Subcutaneous abdominal adipose tissue (tissue), 5 donors: ENCODE data around the gene FAM171A1.

ENCODE experiments used
- H3K27ac ChIP-seq: one replicate; pipeline ENCODE4 v1.7.0; 2013; ENCODE audit warnings: low read depth, mild to moderate bottlenecking, inconsistent platforms, low read length, moderate library complexity
- H3K27me3 ChIP-seq, 5 donors: one replicate each; pipeline ENCODE4 v1.7.0; 2013; ENCODE audit warnings: low read length in 5 of 5, inconsistent platforms in 1 of 5; ENCODE audit not compliant: control insufficient read depth in 5 of 5, insufficient read depth in 4 of 5
- H3K36me3 ChIP-seq, 5 donors: one replicate each; pipeline ENCODE4 v1.7.0; 2013; ENCODE audit warnings: low read length in 5 of 5; ENCODE audit not compliant: control insufficient read depth in 5 of 5, insufficient read depth in 5 of 5
- H3K4me1 ChIP-seq, 5 donors: one replicate each; pipeline ENCODE4 v1.7.0; 2013; ENCODE audit warnings: low read length in 5 of 5, mild to moderate bottlenecking in 3 of 5, moderate library complexity in 1 of 5; ENCODE audit not compliant: control insufficient read depth in 5 of 5, insufficient read depth in 5 of 5
- H3K4me3 ChIP-seq, 5 donors: one replicate each; pipeline ENCODE4 v1.7.0; 2013; ENCODE audit warnings: low read length in 5 of 5, low read depth in 1 of 5
- H3K9ac ChIP-seq, 5 donors: one replicate each; pipeline ENCODE4 v1.7.0; 2013; ENCODE audit warnings: low read length in 5 of 5, mild to moderate bottlenecking in 4 of 5, moderate library complexity in 3 of 5
- H3K9me3 ChIP-seq, 5 donors: one replicate each; pipeline ENCODE4 v1.7.0; 2013; ENCODE audit warnings: low read length in 5 of 5; ENCODE audit not compliant: control insufficient read depth in 5 of 5
- donor health status: healthy.
- donor health status: healthy.
- donor health status: healthy.
- donor health status: healthy.
- donor health status: healthy.

FAM171A1 gene

DNA sequence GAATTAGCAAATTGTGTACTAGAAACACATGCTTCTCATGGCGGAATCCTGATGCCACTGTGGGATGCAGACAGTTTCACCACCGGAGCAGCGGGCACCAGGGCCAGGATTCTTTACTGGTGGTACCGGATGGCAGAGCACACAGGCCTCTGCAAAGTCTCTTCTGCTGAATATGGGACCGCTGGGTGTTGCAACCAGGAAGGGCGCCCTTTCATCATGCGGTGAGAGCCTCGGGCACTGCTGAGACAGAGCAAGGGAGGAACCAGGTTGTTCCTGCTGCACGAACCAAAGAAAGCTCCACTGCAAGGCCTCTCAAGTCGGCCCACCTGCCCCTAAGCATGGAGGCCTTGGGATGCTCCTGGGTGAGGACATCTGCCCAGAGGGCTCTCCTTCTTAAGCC, 145.6 kb downstream of the FAM171A1 start:
- Histone ChIP-seq H3K27ac (no peak overlapping the region), H3K4me3 (no peak overlapping the region)

GRCh38 chr10:15224948-15225347, 146.1 kb downstream of the FAM171A1 start:
- peaks cover 0 to 18% (median 14%) of the 10 kb centered on the region in 5 donors for H3K4me1 ChIP-seq
- H3K9me3 ChIP-seq, result no peaks in the 10 kb centered on the region
- H3K4me3 ChIP-seq, result no peak overlapping the region
- H3K36me3 ChIP-seq, result no peaks in the 10 kb centered on the region
- H3K27ac ChIP-seq, result peak overlapping the region; percentile 76
- no peaks in the 10 kb centered on the region for H3K27me3 ChIP-seq
- peak overlapping the region in 2 of 5 donors; percentile 13 to 55 for H3K9ac ChIP-seq

More for the DNA sequence above, 145.6 kb downstream of the FAM171A1 start:
- Histone ChIP-seq H3K27me3 (no peaks in the 10 kb centered on the region), H3K9ac (peak overlapping the region in 1 of 5 donors; percentile 13), H3K36me3 (no peaks in the 10 kb centered on the region), H3K9me3 (no peaks in the 10 kb centered on the region), H3K4me1 (peaks cover 0 to 18% (median 14%) of the 10 kb centered on the region in 5 donors)

- Histone ChIP-seq H3K27me3 (no peaks in the 10 kb centered on the region), H3K4me3 (no peak overlapping the region), H3K36me3 (peaks cover 0 to 2% (median 0%) of the 10 kb centered on the region in 5 donors), H3K27ac (no peak overlapping the region), H3K9me3 (no peaks in the 10 kb centered on the region), H3K4me1 (peaks cover 0 to 18% (median 14%) of the 10 kb centered on the region in 5 donors), H3K9ac (no peak overlapping the region)
These were observed 147.9 kb downstream of the FAM171A1 start for GRCh38 chr10:15223174-15223573.

- H3K9me3 ChIP-seq, result no peaks in the 10 kb centered on the region
- H3K4me1 ChIP-seq, result peaks cover 0 to 18% (median 14%) of the 10 kb centered on the region in 5 donors
- no peak overlapping the region for H3K27ac ChIP-seq
- H3K9ac ChIP-seq, result no peak overlapping the region
- no peaks in the 10 kb centered on the region for H3K27me3 ChIP-seq
- no peak overlapping the region for H3K4me3 ChIP-seq
- peaks cover 0 to 2% (median 0%) of the 10 kb centered on the region in 5 donors for H3K36me3 ChIP-seq
These were observed 148.6 kb downstream of the FAM171A1 start for GRCh38 chr10:15222511-15222910.

DNA sequence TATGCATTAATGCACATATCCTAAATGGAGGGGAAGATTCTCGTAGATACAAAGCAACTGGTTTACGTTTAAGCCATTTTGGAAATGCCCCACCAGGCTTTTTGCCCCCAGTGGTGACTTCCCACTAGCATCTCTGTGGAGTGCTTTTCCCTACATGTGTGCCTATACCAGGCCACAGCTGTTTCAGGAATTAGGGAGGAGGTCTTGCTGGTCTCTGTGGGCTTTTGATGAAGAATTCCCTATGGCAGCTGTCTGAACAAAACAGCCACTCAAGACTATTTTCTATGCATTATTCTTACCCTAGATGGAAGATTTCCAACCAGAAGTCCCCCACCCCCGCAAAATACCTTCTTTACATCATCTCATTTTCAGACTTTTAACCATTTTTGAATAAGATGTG, 150.6 kb downstream of the FAM171A1 start:
- no peak overlapping the region for H3K4me3 ChIP-seq
- no peak overlapping the region for H3K27ac ChIP-seq
- H3K9ac ChIP-seq, result no peak overlapping the region
- H3K4me1 ChIP-seq, result peaks cover 0 to 11% (median 7%) of the 10 kb centered on the region in 5 donors
- H3K9me3 ChIP-seq, result no peaks in the 10 kb centered on the region
- peaks cover 0 to 2% (median 0%) of the 10 kb centered on the region in 5 donors for H3K36me3 ChIP-seq
- no peaks in the 10 kb centered on the region for H3K27me3 ChIP-seq

DNA sequence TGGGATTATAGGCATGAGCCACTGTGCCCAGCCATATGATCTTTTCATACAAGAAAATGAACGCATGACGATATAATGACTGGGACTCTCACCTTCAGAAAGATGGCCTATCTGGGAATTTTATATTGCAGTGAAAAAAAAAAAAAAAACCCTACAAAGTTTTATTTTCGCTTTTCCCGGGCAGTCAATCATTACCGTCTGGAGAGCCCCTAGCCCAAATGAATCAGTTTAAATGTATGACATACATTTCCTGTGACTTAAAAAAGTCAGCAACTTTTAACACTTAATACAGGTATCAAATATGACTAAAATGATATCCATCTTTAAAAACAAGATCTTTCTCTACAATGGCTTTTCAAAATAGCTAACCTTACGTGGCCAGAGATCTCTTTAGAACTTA, 154.4 kb downstream of the FAM171A1 start:
- H3K27me3 ChIP-seq, result no peaks in the 10 kb centered on the region
- peaks cover 0 to 20% (median 15%) of the 10 kb centered on the region in 5 donors for H3K36me3 ChIP-seq
- peaks cover 0 to 1% (median 0%) of the 10 kb centered on the region in 5 donors for H3K4me1 ChIP-seq
- H3K27ac ChIP-seq, result no peak overlapping the region
- no peak overlapping the region for H3K4me3 ChIP-seq
- H3K9me3 ChIP-seq, result no peaks in the 10 kb centered on the region
- H3K9ac ChIP-seq, result no peak overlapping the region

- Histone ChIP-seq H3K4me3 (no peak overlapping the region), H3K4me1 (peaks cover 2 to 8% (median 6%) of the 10 kb centered on the region in 5 donors), H3K9ac (no peak overlapping the region), H3K27me3 (no peaks in the 10 kb centered on the region), H3K9me3 (no peaks in the 10 kb centered on the region), H3K27ac (no peak overlapping the region), H3K36me3 (peaks cover 0 to 20% (median 15%) of the 10 kb centered on the region in 5 donors)
These were observed 156.9 kb downstream of the FAM171A1 start for GRCh38 chr10:15214237-15214636.

DNA sequence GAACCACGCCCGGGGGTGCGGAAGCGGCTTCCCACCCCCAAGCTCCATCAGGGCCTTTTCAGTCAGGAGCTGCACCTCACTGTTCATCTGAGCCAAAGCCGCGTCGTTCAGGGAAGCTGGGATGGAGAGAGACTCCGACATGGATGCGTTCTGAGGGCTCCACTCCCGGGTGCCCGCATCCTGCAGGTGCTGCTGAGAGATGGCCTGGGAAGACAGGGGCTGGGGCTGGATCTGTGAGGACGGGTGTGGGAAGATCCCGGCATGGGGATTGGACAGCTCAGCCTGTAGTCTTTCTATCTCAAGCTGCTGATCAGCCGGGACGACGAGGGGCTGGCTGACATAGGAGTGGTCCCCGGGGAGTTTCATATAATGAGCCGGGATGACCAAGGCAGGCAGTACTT, 157.6 kb downstream of the FAM171A1 start:
- Histone ChIP-seq H3K27me3 (no peaks in the 10 kb centered on the region), H3K4me3 (no peak overlapping the region), H3K9me3 (no peaks in the 10 kb centered on the region), H3K36me3 (peaks cover 0 to 20% (median 13%) of the 10 kb centered on the region in 5 donors), H3K4me1 (peaks cover 2 to 12% (median 6%) of the 10 kb centered on the region in 5 donors), H3K27ac (no peak overlapping the region), H3K9ac (no peak overlapping the region)

DNA sequence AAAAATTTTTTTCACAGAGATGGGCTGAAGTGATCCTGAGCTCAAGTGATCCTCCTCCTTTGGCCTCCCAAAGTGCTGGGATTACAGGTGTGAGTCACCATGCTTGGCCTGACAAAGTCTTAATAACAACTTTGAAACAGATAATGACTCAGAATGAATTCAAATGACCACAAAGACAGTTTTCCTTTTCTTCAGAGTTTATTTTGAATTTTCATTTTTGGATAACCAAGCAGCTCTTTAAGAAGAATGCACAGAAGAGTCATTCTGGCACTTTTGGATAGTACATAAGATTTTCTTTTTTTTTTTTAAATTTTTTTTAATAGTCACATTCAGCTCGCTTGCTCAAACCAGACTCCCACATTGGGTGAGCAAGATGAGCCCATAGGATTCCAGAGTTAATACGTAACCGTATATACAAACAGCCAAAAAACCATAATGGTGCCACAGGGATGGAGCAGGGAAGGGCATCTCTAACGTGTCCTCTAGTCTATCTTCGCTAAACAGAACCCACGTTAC, 159.6 kb downstream of the FAM171A1 start:
- H3K27ac ChIP-seq, result no peak overlapping the region
- no peak overlapping the region for H3K9ac ChIP-seq
- H3K4me1 ChIP-seq, result peaks cover 2 to 13% (median 6%) of the 10 kb centered on the region in 5 donors
- peaks cover 0 to 22% (median 13%) of the 10 kb centered on the region in 5 donors for H3K36me3 ChIP-seq
- no peaks in the 10 kb centered on the region for H3K27me3 ChIP-seq
- H3K9me3 ChIP-seq, result no peaks in the 10 kb centered on the region
- H3K4me3 ChIP-seq, result no peak overlapping the region

DNA sequence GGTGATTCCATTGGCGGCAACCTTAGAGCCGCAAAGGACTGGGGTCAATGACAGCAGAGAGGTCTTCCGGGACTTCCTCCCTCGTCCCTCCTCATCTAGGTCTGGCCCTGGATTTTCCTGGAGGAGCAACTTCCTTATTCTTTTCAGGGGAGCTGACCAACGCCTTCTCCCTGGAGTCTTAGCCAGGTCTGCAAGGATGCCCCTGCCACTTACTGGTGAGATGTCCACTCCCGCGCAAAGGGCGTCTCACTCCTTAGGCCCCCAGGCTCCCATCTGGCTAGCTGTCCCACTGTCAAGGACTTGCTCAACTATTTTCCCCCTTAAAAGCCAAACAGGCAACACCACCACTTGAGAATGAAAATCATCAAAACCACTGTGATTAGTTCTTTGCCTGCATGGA, 160.6 kb downstream of the FAM171A1 start:
- Histone ChIP-seq H3K4me1 (peaks cover 2 to 13% (median 6%) of the 10 kb centered on the region in 5 donors), H3K4me3 (no peak overlapping the region), H3K9ac (no peak overlapping the region), H3K36me3 (peaks cover 0 to 22% (median 13%) of the 10 kb centered on the region in 5 donors), H3K27ac (no peak overlapping the region), H3K27me3 (no peaks in the 10 kb centered on the region), H3K9me3 (no peaks in the 10 kb centered on the region)
